Measurements from ENCODE around the gene LCP2. TPM values are rescaled to one million over a fixed set of nuclear protein-coding genes. Genes with fewer than 3 reads are reported as not detected.

Gene LCP2
- total and polyA plus RNA-seq, 2 donors (not counting 3 experiments of a cell fraction or from before 2014, with no cell fraction given), result not detected

DNA sequence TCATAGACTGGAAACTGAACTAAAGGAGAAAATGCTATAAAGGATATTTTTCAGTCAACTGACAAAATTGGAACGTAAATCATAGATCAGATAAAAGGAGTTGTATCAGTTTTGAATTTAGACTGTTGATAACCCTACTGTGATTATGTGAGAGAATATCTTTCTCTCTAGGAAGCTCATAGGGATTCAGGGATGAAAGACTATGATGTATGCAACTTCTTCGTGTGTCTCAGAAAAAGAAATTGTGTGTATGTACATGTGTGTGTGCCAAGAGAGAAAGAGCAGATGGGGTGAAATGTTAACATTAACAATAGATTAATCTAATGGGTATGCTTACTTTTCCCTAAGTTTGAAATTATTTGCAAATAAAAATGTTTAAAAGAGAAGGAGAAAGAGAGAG is 95.5 kb downstream of the LCP2 start:
- Histone ChIP-seq H3K79me2 (ENCODE audit: control insufficient read depth, insufficient read depth, low read length) (no peaks in the 10 kb centered on the region), H3K9me3 (replicated peaks; ENCODE audit: control insufficient read depth, insufficient read depth, low read length) (no peaks in the 10 kb centered on the region), H2AFZ (ENCODE audit: low read depth, low read length) (no peak overlapping the region), H3K4me3 (replicated peaks in 1 of 3; ENCODE audit: insufficient read depth in 1 of 3, low read depth in 1 of 3, low read length in 3 of 3) (no peak overlapping the region), H3K9ac (replicated peaks; ENCODE audit: extremely low read depth, insufficient read depth, low read length) (no peak overlapping the region), H3K36me3 (ENCODE audit: control insufficient read depth in 2 of 2, extremely low read depth in 1 of 2, insufficient read depth in 2 of 2, low read length in 2 of 2) (no peaks in the 10 kb centered on the region), H3K27me3 (ENCODE audit: control insufficient read depth in 2 of 2, insufficient read depth in 2 of 2, low read length in 2 of 2) (peaks cover 7 to 10% of the 10 kb centered on the region in 2 experiments), H4K20me1 (replicated peaks; ENCODE audit: control insufficient read depth, extremely low read depth, insufficient read depth, low read length) (no peaks in the 10 kb centered on the region), H3K4me1 (ENCODE audit: control insufficient read depth, extremely low read depth, insufficient read depth, low read length) (no peaks in the 10 kb centered on the region), H3K9me1 (replicated peaks; ENCODE audit: control insufficient read depth, extremely low read depth, insufficient read depth, low read length) (no peaks in the 10 kb centered on the region), H3K27ac (ENCODE audit: insufficient read depth, low read depth, low read length) (no peak overlapping the region), H3K4me2 (ENCODE audit: insufficient read depth, low read length) (no peak overlapping the region)
- no peak for TF ChIP-seq EZH2 (IDR thresholded peaks at IDR 0.05; ENCODE audit: borderline replicate concordance, low read depth, low read length, severe bottlenecking)
- TF ChIP-seq, protein P1, sequence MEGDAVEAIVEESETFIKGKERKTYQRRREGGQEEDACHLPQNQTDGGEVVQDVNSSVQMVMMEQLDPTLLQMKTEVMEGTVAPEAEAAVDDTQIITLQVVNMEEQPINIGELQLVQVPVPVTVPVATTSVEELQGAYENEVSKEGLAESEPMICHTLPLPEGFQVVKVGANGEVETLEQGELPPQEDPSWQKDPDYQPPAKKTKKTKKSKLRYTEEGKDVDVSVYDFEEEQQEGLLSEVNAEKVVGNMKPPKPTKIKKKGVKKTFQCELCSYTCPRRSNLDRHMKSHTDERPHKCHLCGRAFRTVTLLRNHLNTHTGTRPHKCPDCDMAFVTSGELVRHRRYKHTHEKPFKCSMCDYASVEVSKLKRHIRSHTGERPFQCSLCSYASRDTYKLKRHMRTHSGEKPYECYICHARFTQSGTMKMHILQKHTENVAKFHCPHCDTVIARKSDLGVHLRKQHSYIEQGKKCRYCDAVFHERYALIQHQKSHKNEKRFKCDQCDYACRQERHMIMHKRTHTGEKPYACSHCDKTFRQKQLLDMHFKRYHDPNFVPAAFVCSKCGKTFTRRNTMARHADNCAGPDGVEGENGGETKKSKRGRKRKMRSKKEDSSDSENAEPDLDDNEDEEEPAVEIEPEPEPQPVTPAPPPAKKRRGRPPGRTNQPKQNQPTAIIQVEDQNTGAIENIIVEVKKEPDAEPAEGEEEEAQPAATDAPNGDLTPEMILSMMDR (IDR thresholded peaks at IDR 0.05; ENCODE audit: extremely low read depth in 1 of 2, insufficient read depth in 1 of 2, low read depth in 1 of 2, low read length in 2 of 2), result no peak
- TF ChIP-seq JUN (IDR thresholded peaks at IDR 0.05; ENCODE audit: borderline replicate concordance, insufficient read depth, insufficient read length, low read depth), result no peak
- TF ChIP-seq MYC (IDR thresholded peaks at IDR 0.05; ENCODE audit: low read depth, low read length), result no peak
- TF ChIP-seq, protein P2, sequence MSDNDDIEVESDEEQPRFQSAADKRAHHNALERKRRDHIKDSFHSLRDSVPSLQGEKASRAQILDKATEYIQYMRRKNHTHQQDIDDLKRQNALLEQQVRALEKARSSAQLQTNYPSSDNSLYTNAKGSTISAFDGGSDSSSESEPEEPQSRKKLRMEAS (IDR thresholded peaks at IDR 0.05; ENCODE audit: insufficient read depth, insufficient read length), result no peak
- TF ChIP-seq POLR2A (IDR thresholded peaks at IDR 0.05; ENCODE audit: low read depth, low read length), result no peak
- no peak for TF ChIP-seq FOS (IDR thresholded peaks at IDR 0.05; ENCODE audit: borderline replicate concordance, insufficient read depth, low read length)
- no peak for TF ChIP-seq GATA2 (IDR thresholded peaks at IDR 0.05; ENCODE audit: insufficient read depth, insufficient read length, low read depth, low read length)
- TF ChIP-seq POLR2AphosphoS5 (IDR thresholded peaks at IDR 0.05; ENCODE audit: insufficient read depth, low read depth, low read length), result no peak
- FAIRE-seq (no peak), DNase-seq (ENCODE audit: low read depth, low spot score) (no peak)
- ChIA-PET CTCF (interaction anchor here (0.6 to 1.5 kb wide), 5 partner anchors 14 to 120 kb away, joined by 3 to 5 read pairs (median 3); no protein-coding TSS in a partner anchor), POLR2A (no interaction called here)
- intact Hi-C loops (cut with micrococcal nuclease), result no loop called here
- dilution Hi-C loops (cut with MboI; ENCODE audit: extremely low pct_ligation_motif_present, low sequenced_read_pairs), result no loop called here
- no TSS peak for BruUV-seq (replicated peaks)

All from endothelial cell of umbilical vein (primary cell).